Neural cell (in vitro differentiated cells): ENCODE measurements around the gene HDAC10. TPM values are rescaled to one million over a fixed set of nuclear protein-coding genes. Genes with fewer than 3 reads are reported as not detected.
"Not testable (repeated sequence)": the region's sequence is repeated elsewhere in the genome, so short reads cannot be mapped to it uniquely, and the experiment has no call there.

Experiments
- H2AFZ ChIP-seq: fragments of 200-600, 300-800 bp; sonication (generic), shearing (Covaris generic); 2 replicates; pipeline ENCODE4 v1.6.0; 2014; ENCODE audit warnings: low read depth, mild to moderate bottlenecking, antibody characterized with exemption, low read length, moderate library complexity
- H3F3A ChIP-seq: fragments of 200-600 bp; shearing (Covaris generic); 2 replicates; pipeline ENCODE4 v1.6.1; 2016; ENCODE audit warnings: mild to moderate bottlenecking, moderate library complexity, mixed read lengths, antibody characterized with exemption, low read length; ENCODE audit not compliant: insufficient read depth, poor library complexity, severe bottlenecking
- H3K27ac ChIP-seq: fragments of 200-600, 300-800 bp; sonication (generic), shearing (Covaris generic); 2 replicates; pipeline ENCODE4 v1.5.1; 2014; ENCODE audit warnings: mild to moderate bottlenecking, low read length, moderate library complexity
- H3K27me3 ChIP-seq: fragments of 300-800, 200-600 bp; sonication (generic), shearing (Covaris generic); 2 replicates; pipeline ENCODE4 v1.6.0; 2014; ENCODE audit warnings: mild to moderate bottlenecking, low read depth, low read length, moderate library complexity; ENCODE audit not compliant: insufficient read depth
- H3K36me3 ChIP-seq: fragments of 300-800, 200-600 bp; sonication (generic), shearing (Covaris generic); 2 replicates; pipeline ENCODE4 v1.5.1; 2014; ENCODE audit warnings: mild to moderate bottlenecking, antibody characterized with exemption, low read length, moderate library complexity; ENCODE audit not compliant: insufficient read depth
- H3K4me2 ChIP-seq: fragments of 300-800, 200-600 bp; sonication (generic), shearing (Covaris generic); 2 replicates; pipeline ENCODE4 v1.6.0; 2014; ENCODE audit warnings: mild to moderate bottlenecking, low read length
- H3K4me3 ChIP-seq: fragments of 300-800, 200-600 bp; sonication (generic), shearing (Covaris generic); 2 replicates; pipeline ENCODE4 v1.5.1; 2014; ENCODE audit warnings: mild to moderate bottlenecking, low read length, moderate library complexity
- H3K79me2 ChIP-seq: fragments of 200-600 bp; shearing (Covaris generic); replicated peaks from 2 replicates; pipeline ENCODE4 v1.6.0; 2014; ENCODE audit warnings: mild to moderate bottlenecking, low read length, moderate library complexity; ENCODE audit not compliant: insufficient read depth
- H3K9ac ChIP-seq: fragments of 300-800, 200-600 bp; sonication (generic), shearing (Covaris generic); 2 replicates; pipeline ENCODE4 v1.6.1; 2016; ENCODE audit warnings: mild to moderate bottlenecking, low read length, mixed read lengths
- H3K9me2 ChIP-seq: fragments of 200-600 bp; shearing (Covaris generic); 2 replicates; pipeline ENCODE4 v1.6.1; 2016; ENCODE audit warnings: mild to moderate bottlenecking, low read length, mixed read lengths; ENCODE audit not compliant: insufficient read depth
- H3K9me3 ChIP-seq: fragments of 200-600, 300-800 bp; sonication (generic), shearing (Covaris generic); 2 replicates; pipeline ENCODE4 v1.6.1; 2016; ENCODE audit warnings: mild to moderate bottlenecking, mixed run types, low read length, moderate library complexity, mixed read lengths
- H4K20me1 ChIP-seq: fragments of 200-600 bp; shearing (Covaris generic); 2 replicates; pipeline ENCODE4 v1.6.1; 2016; ENCODE audit warnings: mild to moderate bottlenecking, mixed run types; ENCODE audit not compliant: insufficient read depth
- CTCF ChIP-seq: fragments of 450-650 bp; IDR thresholded peaks from 2 replicates; pipeline ENCODE4 v1.5.1; 2014; ENCODE audit warnings: antibody characterized with exemption, mild to moderate bottlenecking, moderate library complexity; ENCODE audit not compliant: poor library complexity, severe bottlenecking
- EP300 ChIP-seq: fragments of 450-650 bp; conservative IDR thresholded peaks from 2 replicates; pipeline ENCODE4 v1.6.1; 2014; ENCODE audit warnings: antibody characterized with exemption, mild to moderate bottlenecking, moderate library complexity; ENCODE audit not compliant: poor library complexity, severe bottlenecking
- EZH2 ChIP-seq: fragments of 200-600, 300-800 bp; shearing (Covaris generic), sonication (generic); IDR thresholded peaks from 2 replicates; pipeline ENCODE4 v1.6.1; 2014; ENCODE audit warnings: antibody characterized with exemption, low read length, borderline replicate concordance, mild to moderate bottlenecking; ENCODE audit not compliant: insufficient read depth, poor library complexity, severe bottlenecking
- MXI1 ChIP-seq: fragments of 450-650 bp; conservative IDR thresholded peaks from 2 replicates; pipeline ENCODE4 v1.6.1; 2014; ENCODE audit warnings: antibody characterized with exemption, mild to moderate bottlenecking; ENCODE audit not compliant: poor library complexity, severe bottlenecking
- POLR2AphosphoS5 ChIP-seq: IDR thresholded peaks from 2 replicates; pipeline ENCODE4 v1.6.1; 2012
- RAD21 ChIP-seq: fragments of 450-650 bp; conservative IDR thresholded peaks from 2 replicates; pipeline ENCODE4 v1.6.1; 2014; ENCODE audit warnings: antibody characterized with exemption, mild to moderate bottlenecking, moderate library complexity
- REST ChIP-seq: IDR thresholded peaks from 2 replicates; pipeline ENCODE4 v1.6.1; 2012; ENCODE audit warnings: borderline replicate concordance
- SMC3 ChIP-seq: fragments of 450-650 bp; conservative IDR thresholded peaks from 2 replicates; pipeline ENCODE4 v1.6.1; 2014; ENCODE audit warnings: antibody characterized with exemption, mild to moderate bottlenecking, moderate library complexity; ENCODE audit not compliant: poor library complexity
- TAF1 ChIP-seq: IDR thresholded peaks from 2 replicates; pipeline ENCODE4 v1.6.1; 2012; ENCODE audit warnings: low read depth
- polyA plus RNA-seq: library from polyadenylated mRNA; depleted of rRNA; stranded (reverse); fragments of >200 nt; gene quantifications from 2 replicates; pipeline ENCODE4 v1.2.3, GENCODE V29; 2014

Gene HDAC10
- polyA plus RNA-seq, 1 donor from 2014 or later = 39.1 TPM

- Histone ChIP-seq H3K4me3 (no peak overlapping the region), H2AFZ (no peak overlapping the region), H3K9ac (no peak overlapping the region), H3K27ac (no peak overlapping the region), H3K9me3 (no peaks in the 10 kb centered on the region), H3K79me2 (peaks cover 20% of the 10 kb centered on the region), H4K20me1 (peaks cover 3% of the 10 kb centered on the region), H3F3A (no peaks in the 10 kb centered on the region), H3K36me3 (peaks cover 11% of the 10 kb centered on the region), H3K9me2 (no peaks in the 10 kb centered on the region), H3K4me2 (no peak overlapping the region), H3K27me3 (no peaks in the 10 kb centered on the region)
- TF ChIP-seq TAF1 = no peak
- TF ChIP-seq RAD21 = no peak
- TF ChIP-seq SMC3 = no peak
- TF ChIP-seq REST = no peak
- TF ChIP-seq POLR2AphosphoS5 = no peak
- no peak for TF ChIP-seq EZH2
- TF ChIP-seq MXI1 = no peak
- TF ChIP-seq EP300 = no peak
- no peak for TF ChIP-seq CTCF
Observed at GRCh38 chr22:50206599-50206998, 44.5 kb downstream of the HDAC10 start.

GRCh38 chr22:50205781-50206569, 45.1 kb downstream of the HDAC10 start:
- no peak overlapping the region for H3K9ac ChIP-seq
- H3K36me3 ChIP-seq = peaks cover 11% of the 10 kb centered on the region
- H4K20me1 ChIP-seq = peaks cover 3% of the 10 kb centered on the region
- no peaks in the 10 kb centered on the region for H3K9me2 ChIP-seq
- no peaks in the 10 kb centered on the region for H3K27me3 ChIP-seq
- no peak overlapping the region for H3K4me3 ChIP-seq
- no peak overlapping the region for H3K4me2 ChIP-seq
- no peaks in the 10 kb centered on the region for H3K9me3 ChIP-seq
- peaks cover 20% of the 10 kb centered on the region for H3K79me2 ChIP-seq
- H3K27ac ChIP-seq = no peak overlapping the region
- no peaks in the 10 kb centered on the region for H3F3A ChIP-seq
- no peak overlapping the region for H2AFZ ChIP-seq
- TF ChIP-seq TAF1 (no peak), MXI1 (no peak), EZH2 (no peak), RAD21 (no peak), CTCF (no peak), POLR2AphosphoS5 (no peak), EP300 (no peak), SMC3 (no peak), REST (no peak)

GRCh38 chr22:50204998-50205397, 46.1 kb downstream of the HDAC10 start:
- H3K4me2 ChIP-seq, H3K27me3 ChIP-seq, H3K9ac ChIP-seq, H3K9me2 ChIP-seq, H3K4me3 ChIP-seq, H3K9me3 ChIP-seq, H3F3A ChIP-seq, H2AFZ ChIP-seq, H3K27ac ChIP-seq, H4K20me1 ChIP-seq: not testable (repeated sequence)
- Histone ChIP-seq H3K36me3 (peaks cover 11% of the 10 kb centered on the region), H3K79me2 (peaks cover 20% of the 10 kb centered on the region)
